Muscle of back (tissue), 11 donors: ENCODE data around the gene OSER1. TPM values are rescaled to one million over a fixed set of nuclear protein-coding genes. Genes with fewer than 3 reads are reported as not detected.

Source experiments
- DNase-seq, 3 donors: peaks; one replicate each; pipeline versions ENCODE4 v3.0.0 to v3.0.0-alpha.2; 2013
- polyA plus RNA-seq, 10 donors: library from polyadenylated mRNA; unstranded; fragments of 120-200 nt; gene quantifications; one replicate each; pipeline ENCODE4 v1.2.1, GENCODE V29; 2013; ENCODE audit not compliant: insufficient read length in 10 of 10

The OSER1 gene
- polyA plus RNA-seq, 10 donors, result 24.8 to 31.0 (median 26.8) TPM

GRCh38 chr20:44180814-44181213 lies 29.8 kb downstream of the OSER1 start:
- DNase-seq, result peak; percentile 74 to 86 (median 83)

- DNase-seq, result peak; percentile 62 to 77 (median 73)
Measured at GRCh38 chr20:44176833-44177534, 33.6 kb downstream of the OSER1 start.

- peak; percentile 74 to 85 (median 82) for DNase-seq
Measured at GRCh38 chr20:44174996-44175765, 35.4 kb downstream of the OSER1 start.

- DNase-seq, result no peak
Measured at GRCh38 chr20:44173846-44174245, 36.7 kb downstream of the OSER1 start.

- no peak for DNase-seq
Measured at GRCh38 chr20:44173116-44173515, 37.5 kb downstream of the OSER1 start.

GRCh38 chr20:44172572-44172950 lies 38.0 kb downstream of the OSER1 start:
- DNase-seq, result no peak

- DNase-seq, result no peak
Measured at GRCh38 chr20:44171775-44172571, 38.6 kb downstream of the OSER1 start.

- DNase-seq, result peak in 1 of 3 donors; percentile 53
Measured at GRCh38 chr20:44170816-44171410, 39.7 kb downstream of the OSER1 start.

- no peak for DNase-seq
Measured at GRCh38 chr20:44167736-44168135, 42.8 kb downstream of the OSER1 start.

GRCh38 chr20:44166477-44166876 lies 44.1 kb downstream of the OSER1 start:
- peak in 2 of 3 donors; percentile 52 to 77 for DNase-seq

GRCh38 chr20:44166008-44166407 lies 44.6 kb downstream of the OSER1 start:
- no peak for DNase-seq

GRCh38 chr20:44160133-44160532 lies 50.4 kb downstream of the OSER1 start:
- no peak for DNase-seq

GRCh38 chr20:44159711-44160110 lies 50.9 kb downstream of the OSER1 start:
- no peak for DNase-seq

- DNase-seq, result no peak
Measured at GRCh38 chr20:44159125-44159524, 51.4 kb downstream of the OSER1 start.

GRCh38 chr20:44157061-44157460 lies 53.5 kb downstream of the OSER1 start:
- no peak for DNase-seq

GRCh38 chr20:44154521-44155001 lies 56.0 kb downstream of the OSER1 start:
- DNase-seq, result no peak

GRCh38 chr20:44153636-44154043 lies 56.9 kb downstream of the OSER1 start:
- no peak for DNase-seq

GRCh38 chr20:44151621-44152416 lies 58.8 kb downstream of the OSER1 start:
- no peak for DNase-seq

- no peak for DNase-seq
Measured at GRCh38 chr20:44146272-44146671, 64.3 kb downstream of the OSER1 start.
